GM12801 (cell line): ENCODE measurements around the gene ADIRF.

Experiments
- CTCF ChIP-seq: IDR thresholded peaks from one replicate; pipeline ENCODE4 v1.5.1; 2011; ENCODE audit warnings: control low read depth; ENCODE audit not compliant: insufficient read length; ENCODE audit errors: extremely low read depth

Gene ADIRF

DNA sequence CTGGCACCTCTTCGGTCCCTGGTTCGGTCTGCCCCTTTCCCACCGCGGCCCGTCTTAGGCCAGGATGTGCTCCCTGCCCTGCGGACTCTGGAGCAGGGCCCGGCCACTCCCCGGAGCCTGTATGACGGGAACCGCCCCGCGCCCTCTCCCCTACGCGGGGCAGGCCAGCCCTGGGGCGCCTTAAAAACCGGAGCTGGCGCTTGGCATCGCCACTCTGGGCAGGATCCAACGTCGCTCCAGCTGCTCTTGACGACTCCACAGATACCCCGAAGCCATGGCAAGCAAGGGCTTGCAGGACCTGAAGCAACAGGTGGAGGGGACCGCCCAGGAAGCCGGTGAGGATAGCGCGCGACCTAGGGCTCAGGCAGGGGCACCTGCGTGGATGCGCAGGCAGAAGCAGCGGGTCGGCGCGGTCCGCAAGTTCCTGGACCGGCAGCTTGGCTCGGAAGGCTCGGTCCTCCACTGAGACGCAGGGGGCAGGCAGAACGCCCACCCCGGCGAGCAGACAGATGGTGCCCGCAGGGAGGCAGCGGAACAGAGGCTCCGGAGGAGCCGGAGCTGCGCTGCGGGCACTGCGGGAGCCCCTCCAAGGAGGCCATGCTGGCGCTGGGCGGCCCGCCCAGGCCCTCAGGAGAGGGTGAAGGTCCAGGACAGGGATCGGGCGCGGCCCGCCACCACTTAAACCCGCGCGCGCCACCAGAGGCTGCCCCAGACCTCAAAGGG is at the start of gene ADIRF:
Gene ADIRF (plus strand): TSS at position 212 of the 723 bp plus-strand sequence. CDS start 63 bp downstream, at position 275.
- no peak for TF ChIP-seq CTCF

GRCh38 chr10:86922553-86922961 is 45.7 kb upstream of the ADIRF start:
- TF ChIP-seq CTCF, result no peak

DNA sequence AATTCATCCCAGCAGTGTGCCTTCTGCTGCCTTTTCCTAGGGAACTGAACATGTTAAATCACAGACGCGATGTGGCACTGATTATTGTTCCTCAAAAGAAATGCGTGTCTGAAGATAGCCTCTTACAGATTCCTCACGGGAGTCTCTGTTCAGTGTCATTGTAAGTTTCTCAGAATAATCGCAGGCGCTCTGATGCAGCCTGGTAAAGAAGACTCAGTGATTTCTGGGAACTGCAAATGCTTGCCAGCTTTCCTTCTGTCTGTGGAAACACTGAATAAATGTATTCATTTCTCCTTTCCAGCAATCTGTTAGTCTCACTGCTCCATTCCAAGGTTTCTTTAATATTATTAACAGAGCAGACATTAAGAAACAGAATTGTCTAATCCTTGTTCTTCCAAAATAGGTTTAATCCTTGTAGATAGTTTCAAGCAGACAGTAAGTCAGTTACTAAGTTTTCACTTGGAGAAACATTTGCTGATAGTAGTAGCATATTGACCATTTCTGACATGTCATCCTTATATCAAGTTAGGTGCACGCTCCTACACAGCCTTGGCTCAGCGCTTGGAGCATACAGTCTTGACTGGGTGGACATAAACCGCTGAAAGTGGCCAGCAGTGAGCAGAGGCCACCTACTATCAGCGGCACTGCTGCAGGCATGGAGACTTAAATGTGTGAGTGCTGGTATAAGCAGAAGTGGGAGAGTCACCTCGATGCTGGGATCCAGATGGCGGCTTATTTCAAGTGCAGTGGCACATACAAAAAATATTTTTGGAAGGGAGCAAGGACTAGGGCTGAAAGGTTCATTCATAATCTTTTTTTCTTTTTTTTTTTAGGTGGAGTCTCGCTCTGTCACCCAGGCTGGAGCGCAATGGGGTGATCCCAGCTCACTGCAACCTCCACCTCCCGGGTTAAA is 38.6 kb upstream of the ADIRF start:
- TF ChIP-seq CTCF, result no peak

GRCh38 chr10:86931872-86932271 is 36.4 kb upstream of the ADIRF start:
- no peak for TF ChIP-seq CTCF

- TF ChIP-seq CTCF, result no peak
Observed at GRCh38 chr10:86932674-86933073, 35.6 kb upstream of the ADIRF start.

- TF ChIP-seq CTCF, result no peak
Observed at GRCh38 chr10:86936661-86937501, 31.4 kb upstream of the ADIRF start.

DNA sequence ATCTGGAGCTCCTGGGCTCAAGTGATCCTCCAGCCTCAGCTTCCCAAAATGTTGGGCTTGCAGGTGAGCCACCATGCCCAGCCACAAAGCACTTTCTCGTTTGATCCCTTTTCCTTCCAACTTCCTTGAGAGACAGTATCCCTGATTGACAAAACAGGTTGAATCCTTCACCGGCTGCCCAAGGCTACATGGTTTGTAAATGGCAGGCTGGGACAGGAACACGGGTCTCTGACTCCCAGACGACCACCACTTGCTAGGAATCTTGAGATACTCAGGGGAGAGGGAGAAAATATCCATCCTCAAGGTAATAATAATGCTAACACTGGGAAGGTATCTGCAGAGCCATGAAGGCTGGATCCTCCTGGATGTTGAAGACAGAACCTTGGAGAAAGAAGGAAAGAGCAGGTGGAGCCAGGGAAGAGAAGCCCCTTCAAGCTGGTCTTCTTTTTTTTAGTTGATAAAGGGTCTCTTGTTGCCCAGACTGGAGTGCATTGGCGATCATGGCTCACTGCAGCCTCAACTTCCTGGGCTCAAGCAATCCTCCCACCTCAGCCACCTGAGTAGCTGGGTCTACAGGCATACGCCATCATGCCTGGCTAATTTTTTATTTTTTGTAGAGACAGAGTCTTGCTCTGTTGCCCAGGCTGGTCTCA is 30.7 kb upstream of the ADIRF start:
- no peak for TF ChIP-seq CTCF
